Stimulated activated memory B cell treated with anti-CD40 and anti-IgM and Interleukin-4, amounts not matched to agents 10 μg/mL and 1 μg/mL and 100 μg/mL, for 72 hours (primary cell): ENCODE data around the gene RSPRY1.

Experiments used
- ATAC-seq: fragments of 150-1000 bp; cut with Tn5 transposase; 2 replicates; pipeline ENCODE4 v1.10.0; 2021
- H3K27ac Mint-ChIP-seq: one replicate; pipeline ENCODE4 v1.8.0; 2022; ENCODE audit warnings: mild to moderate bottlenecking, mixed read lengths
- H3K27me3 Mint-ChIP-seq: one replicate; pipeline ENCODE4 v1.8.0; 2022; ENCODE audit warnings: mixed read lengths
- H3K36me3 Mint-ChIP-seq: one replicate; pipeline ENCODE4 v1.8.0; 2022; ENCODE audit warnings: mixed read lengths
- H3K4me1 Mint-ChIP-seq: one replicate; pipeline ENCODE4 v1.8.0; 2022; ENCODE audit warnings: mixed read lengths
- H3K4me3 Mint-ChIP-seq: one replicate; pipeline ENCODE4 v1.8.0; 2022; ENCODE audit warnings: mild to moderate bottlenecking, moderate library complexity, mixed read lengths
- H3K9me3 Mint-ChIP-seq: one replicate; pipeline ENCODE4 v1.8.0; 2022; ENCODE audit warnings: mixed read lengths

RSPRY1 gene

DNA sequence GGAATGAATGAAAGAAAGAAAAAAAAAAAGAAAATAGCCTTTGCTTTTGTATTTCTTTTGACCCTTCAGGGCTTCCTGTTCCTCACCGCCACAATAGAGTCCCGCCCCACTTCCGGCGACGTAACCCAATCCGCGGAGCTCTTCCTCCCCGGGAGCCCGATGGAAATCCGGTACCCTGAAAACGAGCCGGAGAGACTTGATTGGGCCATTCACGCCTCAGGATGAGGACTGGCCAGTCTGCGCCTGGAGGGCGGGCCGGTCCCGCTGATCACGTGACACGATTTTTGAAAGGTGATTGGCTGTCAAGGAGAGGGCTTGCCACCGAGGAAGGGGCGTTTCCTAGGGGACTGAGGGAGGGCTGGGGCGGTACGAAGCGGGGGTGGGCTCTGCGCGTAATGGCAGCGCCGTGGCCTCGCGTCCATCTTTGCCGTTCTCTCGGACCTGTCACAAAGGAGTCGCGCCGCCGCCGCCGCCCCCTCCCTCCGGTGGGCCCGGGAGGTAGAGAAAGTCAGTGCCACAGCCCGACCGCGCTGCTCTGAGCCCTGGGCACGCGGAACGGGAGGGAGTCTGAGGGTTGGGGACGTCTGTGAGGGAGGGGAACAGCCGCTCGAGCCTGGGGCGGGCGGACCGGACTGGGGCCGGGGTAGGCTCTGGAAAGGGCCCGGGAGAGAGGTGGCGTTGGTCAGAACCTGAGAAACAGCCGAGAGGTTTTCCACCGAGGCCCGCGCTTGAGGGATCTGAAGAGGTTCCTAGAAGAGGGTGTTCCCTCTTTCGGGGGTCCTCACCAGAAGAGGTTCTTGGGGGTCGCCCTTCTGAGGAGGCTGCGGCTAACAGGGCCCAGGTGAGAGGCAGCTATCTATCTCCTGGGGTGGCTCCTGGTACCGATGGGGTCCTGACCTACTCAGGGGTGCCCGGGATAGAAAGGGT is at the start of gene RSPRY1, which contains the start of gene PSME3IP1:
Gene RSPRY1 (plus strand): TSS at position 385 of the 927 bp plus-strand sequence. CDS start 18,330 bp downstream, outside the sequence.
Gene PSME3IP1 (minus strand): TSS at position 95 of the 927 bp plus-strand sequence. CDS start 12,185 bp downstream, outside the sequence.
- Mint-ChIP-seq H3K9me3 (no peaks in the 10 kb centered on the region), H3K27ac (peak within 1 kb of the TSS; percentile 95), H3K36me3 (no peaks in the 10 kb centered on the region), H3K27me3 (no peaks in the 10 kb centered on the region), H3K4me1 (peaks cover 66% of the 10 kb centered on the region), H3K4me3 (peak within 1 kb of the TSS; percentile 94)
- peak; percentile 98 for ATAC-seq

DNA sequence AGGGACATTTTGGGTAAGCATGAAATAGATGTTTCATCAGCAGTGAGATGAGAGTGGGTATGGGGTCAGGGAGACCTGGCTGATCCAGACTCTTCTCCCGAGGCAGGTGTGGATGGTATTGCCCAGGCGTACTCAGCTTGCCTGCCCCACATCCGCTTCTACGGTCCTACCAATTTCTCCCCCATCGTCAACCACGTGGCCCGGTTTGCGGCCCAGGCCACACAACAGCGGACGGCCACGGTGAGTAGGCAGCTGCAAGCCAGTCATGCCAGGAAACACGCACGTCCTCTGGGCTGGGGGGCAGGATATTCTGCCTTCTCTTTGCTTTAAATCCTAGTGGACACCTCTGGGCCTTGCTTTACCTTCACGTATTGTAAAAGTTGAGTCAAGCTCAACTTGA is 49.1 kb upstream of the RSPRY1 start:
- no peak overlapping the region for H3K4me3 Mint-ChIP-seq
- ATAC-seq, result no peak
- no peaks in the 10 kb centered on the region for H3K27me3 Mint-ChIP-seq
- peaks cover 7% of the 10 kb centered on the region for H3K36me3 Mint-ChIP-seq
- H3K4me1 Mint-ChIP-seq, result peaks cover 69% of the 10 kb centered on the region
- H3K27ac Mint-ChIP-seq, result no peak overlapping the region
- no peaks in the 10 kb centered on the region for H3K9me3 Mint-ChIP-seq

DNA sequence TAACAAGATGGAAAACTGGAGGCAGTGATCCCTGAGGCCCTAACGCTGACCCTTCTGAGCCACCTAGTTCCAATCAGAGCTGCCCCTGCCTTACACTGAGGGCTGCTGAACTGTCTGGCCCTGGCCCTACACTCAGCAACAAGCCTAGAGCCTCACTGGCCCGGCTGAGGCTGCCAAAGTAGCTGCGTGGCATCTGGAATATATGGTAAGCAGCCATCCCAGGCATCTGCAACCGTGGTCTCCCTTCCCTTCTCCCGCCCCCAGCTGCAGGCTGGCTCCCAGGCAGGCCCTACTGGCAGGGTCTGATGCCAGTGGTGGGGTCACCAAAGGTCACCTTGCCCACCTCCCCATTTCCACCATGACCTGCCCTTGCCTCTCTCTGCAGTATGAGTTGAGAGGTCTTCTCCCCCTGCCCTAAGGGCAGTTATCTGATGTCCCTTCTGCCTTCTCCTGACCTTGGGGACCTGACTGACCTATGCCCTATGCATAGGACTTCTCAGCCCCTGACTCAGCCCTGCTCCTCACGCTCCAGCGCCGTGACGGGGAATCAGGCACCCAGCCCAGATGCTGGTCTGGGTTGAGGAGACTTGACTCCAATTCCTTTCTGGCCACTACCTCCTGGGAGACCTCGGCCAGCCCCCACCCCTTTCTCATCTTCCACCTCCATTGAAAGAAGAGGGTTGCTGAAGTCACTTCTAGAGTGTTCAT is 48.4 kb upstream of the RSPRY1 start:
- Mint-ChIP-seq H3K9me3 (no peaks in the 10 kb centered on the region), H3K27me3 (no peaks in the 10 kb centered on the region), H3K4me3 (no peak overlapping the region), H3K27ac (peak overlapping the region; percentile 31), H3K4me1 (peaks cover 72% of the 10 kb centered on the region), H3K36me3 (peaks cover 7% of the 10 kb centered on the region)
- ATAC-seq, result no peak

DNA sequence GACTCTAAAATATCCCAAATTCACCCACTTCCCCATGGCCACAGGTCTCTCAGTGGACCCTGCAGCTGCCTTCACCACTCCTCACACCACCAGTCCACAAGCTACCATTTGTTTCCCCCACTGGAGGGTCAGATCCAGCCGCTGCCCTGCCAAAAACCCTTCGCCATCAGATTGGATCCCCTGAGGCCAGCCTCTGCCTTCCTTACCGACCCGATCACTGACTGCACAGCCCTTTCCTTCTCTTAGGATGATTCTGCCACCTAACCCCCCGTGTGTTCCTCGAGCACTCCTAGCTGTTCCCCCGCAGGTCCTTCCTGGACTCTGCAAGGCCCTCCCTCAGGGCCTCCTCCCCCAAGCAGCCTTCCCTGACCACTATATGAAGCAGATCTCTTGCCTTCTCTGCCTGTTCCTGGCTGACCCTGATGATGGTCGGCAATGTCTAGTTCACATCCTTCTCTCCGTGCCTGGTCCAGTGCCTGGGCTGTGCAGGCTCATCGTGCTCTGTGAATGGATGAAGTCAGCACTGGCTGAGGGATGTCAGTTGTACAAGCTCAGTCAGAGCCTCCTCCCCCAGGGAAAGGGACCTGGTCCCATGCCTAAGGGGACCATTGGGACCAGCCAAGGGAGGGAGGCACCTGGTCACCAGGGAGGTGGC is 47.7 kb upstream of the RSPRY1 start:
- Mint-ChIP-seq H3K36me3 (peaks cover 7% of the 10 kb centered on the region), H3K4me3 (no peak overlapping the region), H3K27me3 (no peaks in the 10 kb centered on the region), H3K4me1 (peaks cover 71% of the 10 kb centered on the region), H3K27ac (peak overlapping the region; percentile 31), H3K9me3 (no peaks in the 10 kb centered on the region)
- no peak for ATAC-seq

DNA sequence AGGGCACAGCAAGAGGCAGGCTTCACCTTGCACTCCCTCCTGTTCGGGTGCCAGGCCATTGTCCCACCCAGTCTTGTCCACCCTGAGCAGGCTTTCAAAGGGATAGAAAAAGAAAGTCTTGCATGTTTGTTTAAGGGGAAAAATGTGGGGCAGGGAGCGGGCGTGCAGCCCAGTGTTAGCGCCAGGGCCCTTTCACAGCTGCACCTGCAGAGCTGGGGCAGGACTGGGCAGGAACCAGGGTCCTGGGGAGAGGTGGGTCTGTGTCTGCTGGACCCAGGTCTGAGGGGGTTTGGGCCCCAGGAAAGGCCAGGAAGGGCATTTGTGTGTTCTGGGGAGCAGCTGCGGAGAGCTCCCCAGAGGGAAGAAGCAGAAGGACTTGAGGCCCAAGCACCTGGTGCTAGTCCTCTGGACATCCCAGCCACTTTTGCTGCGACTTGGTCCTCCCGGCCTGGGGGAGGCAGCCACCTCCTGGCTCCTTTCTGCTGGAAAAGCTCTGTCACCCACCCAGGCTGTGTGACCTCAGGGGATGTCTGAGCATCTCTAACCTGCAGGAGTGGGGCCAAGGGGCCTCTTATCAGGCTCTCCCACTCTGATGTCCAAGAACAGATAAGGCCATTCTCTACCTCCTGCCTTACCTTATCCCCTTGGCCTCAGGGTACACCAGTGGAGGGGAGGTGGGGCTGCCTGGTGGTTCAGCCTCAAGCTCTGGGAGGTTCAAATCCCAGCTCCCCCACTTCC is 45.0 kb upstream of the RSPRY1 start:
- Mint-ChIP-seq H3K4me1 (peaks cover 46% of the 10 kb centered on the region), H3K4me3 (no peak overlapping the region), H3K27ac (peak overlapping the region; percentile 80), H3K36me3 (peaks cover 7% of the 10 kb centered on the region), H3K9me3 (no peaks in the 10 kb centered on the region), H3K27me3 (no peaks in the 10 kb centered on the region)
- ATAC-seq, result no peak

DNA sequence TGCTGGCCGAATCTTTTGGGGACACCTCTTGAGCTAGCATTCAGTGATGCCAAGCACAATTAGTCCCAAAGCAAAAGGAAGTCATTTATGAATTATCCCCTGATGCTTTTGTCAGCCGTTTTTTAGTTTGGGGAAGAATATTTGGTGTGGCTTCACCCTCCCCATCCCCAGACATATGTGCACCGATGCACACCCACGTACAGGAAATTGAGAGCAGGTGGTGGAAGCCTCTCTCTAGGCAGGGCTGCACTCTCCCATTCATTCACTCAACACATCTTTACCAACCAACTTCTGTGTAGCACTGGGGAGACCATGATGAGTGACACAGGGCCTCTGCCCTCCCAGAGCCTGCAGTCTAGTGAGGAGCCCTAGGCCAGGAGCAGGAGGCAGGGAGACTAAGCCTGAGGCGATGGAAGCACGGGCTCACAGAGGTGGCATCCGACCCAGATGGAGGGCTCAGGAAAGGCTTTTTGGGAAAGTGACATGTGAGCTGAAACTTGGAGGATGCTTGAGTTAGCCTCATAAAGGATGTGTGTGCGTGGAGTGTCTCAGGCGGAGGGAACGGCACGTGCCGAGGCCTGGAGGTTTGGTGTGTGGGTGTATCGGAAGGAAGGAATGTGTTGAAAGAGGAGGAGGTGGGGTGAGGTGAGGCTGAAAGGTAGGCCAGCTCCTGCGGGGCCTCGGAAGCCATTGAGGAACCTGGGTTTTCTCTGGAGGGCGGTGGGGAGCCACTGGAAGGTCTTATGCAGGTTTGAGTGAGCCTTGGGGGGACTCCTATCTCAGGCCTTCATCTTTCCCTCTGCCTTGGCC is 44.1 kb upstream of the RSPRY1 start:
- Mint-ChIP-seq H3K4me1 (peaks cover 47% of the 10 kb centered on the region), H3K27ac (peak overlapping the region; percentile 80), H3K9me3 (no peaks in the 10 kb centered on the region), H3K4me3 (peak overlapping the region; percentile 11), H3K27me3 (no peaks in the 10 kb centered on the region), H3K36me3 (peaks cover 7% of the 10 kb centered on the region)
- peak; percentile 66 for ATAC-seq

DNA sequence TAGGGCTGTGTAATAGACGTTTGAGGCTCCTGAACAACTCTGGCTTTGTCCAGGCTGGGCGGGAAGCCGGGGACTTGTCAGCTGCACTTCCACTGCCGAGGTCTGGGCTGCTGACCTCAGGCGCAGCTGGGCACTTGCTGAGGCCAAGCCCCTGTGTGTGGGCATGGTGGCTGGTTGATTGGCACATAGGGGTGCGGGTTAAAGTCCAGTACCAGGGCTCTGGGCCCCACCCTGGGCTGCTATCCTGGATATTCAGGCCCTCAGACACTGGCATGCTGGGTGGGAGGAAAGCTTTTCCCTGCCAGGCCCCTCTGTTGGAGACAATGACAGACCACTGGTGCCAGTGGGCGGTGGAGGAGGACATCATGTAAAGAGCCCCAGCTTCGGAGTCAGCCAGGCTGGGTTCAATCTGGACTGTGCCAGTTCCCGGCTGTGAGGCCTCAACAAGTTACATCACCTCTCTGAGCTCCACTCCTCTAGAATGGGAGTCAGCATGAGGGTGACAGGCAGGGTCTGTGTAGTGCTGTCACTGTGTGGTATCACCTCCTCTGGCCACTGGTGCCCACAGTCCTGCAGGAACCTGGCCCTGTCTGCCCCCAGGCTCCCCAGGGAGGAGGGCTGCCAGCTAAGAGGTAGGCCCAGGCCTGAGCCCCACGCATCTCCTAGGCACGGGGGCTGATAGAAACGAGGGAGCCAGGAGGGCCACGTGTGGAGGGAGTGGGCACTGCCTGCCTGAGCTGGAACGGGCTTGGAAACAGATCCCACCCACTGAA is 42.8 kb upstream of the RSPRY1 start:
- peaks cover 53% of the 10 kb centered on the region for H3K4me1 Mint-ChIP-seq
- H3K27ac Mint-ChIP-seq, result no peak overlapping the region
- no peak overlapping the region for H3K4me3 Mint-ChIP-seq
- peaks cover 2% of the 10 kb centered on the region for H3K36me3 Mint-ChIP-seq
- no peaks in the 10 kb centered on the region for H3K9me3 Mint-ChIP-seq
- no peak for ATAC-seq
- H3K27me3 Mint-ChIP-seq, result no peaks in the 10 kb centered on the region

DNA sequence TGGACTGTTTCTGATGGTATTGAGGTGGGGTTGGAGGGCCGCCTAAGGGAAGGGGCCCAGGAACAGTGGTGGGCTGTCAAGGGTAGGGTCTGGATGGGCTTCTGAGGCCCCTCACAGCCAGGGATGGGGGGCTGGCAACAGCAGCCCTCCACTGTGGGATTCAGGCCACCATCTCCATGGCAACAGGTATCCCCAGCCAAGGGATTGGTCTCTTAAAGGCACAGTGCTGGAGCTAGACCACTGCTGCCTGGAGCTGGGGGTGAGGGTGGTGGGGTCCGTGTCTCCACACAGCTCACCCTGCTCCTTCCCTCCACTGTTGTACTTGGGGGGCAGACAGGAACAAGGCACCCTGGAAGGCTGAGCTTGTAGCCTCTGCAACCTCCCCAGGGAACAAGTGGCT is 42.1 kb upstream of the RSPRY1 start:
- no peak for ATAC-seq
- H3K9me3 Mint-ChIP-seq, result no peaks in the 10 kb centered on the region
- no peaks in the 10 kb centered on the region for H3K27me3 Mint-ChIP-seq
- H3K36me3 Mint-ChIP-seq, result no peaks in the 10 kb centered on the region
- H3K4me1 Mint-ChIP-seq, result peaks cover 57% of the 10 kb centered on the region
- H3K27ac Mint-ChIP-seq, result no peak overlapping the region
- no peak overlapping the region for H3K4me3 Mint-ChIP-seq

DNA sequence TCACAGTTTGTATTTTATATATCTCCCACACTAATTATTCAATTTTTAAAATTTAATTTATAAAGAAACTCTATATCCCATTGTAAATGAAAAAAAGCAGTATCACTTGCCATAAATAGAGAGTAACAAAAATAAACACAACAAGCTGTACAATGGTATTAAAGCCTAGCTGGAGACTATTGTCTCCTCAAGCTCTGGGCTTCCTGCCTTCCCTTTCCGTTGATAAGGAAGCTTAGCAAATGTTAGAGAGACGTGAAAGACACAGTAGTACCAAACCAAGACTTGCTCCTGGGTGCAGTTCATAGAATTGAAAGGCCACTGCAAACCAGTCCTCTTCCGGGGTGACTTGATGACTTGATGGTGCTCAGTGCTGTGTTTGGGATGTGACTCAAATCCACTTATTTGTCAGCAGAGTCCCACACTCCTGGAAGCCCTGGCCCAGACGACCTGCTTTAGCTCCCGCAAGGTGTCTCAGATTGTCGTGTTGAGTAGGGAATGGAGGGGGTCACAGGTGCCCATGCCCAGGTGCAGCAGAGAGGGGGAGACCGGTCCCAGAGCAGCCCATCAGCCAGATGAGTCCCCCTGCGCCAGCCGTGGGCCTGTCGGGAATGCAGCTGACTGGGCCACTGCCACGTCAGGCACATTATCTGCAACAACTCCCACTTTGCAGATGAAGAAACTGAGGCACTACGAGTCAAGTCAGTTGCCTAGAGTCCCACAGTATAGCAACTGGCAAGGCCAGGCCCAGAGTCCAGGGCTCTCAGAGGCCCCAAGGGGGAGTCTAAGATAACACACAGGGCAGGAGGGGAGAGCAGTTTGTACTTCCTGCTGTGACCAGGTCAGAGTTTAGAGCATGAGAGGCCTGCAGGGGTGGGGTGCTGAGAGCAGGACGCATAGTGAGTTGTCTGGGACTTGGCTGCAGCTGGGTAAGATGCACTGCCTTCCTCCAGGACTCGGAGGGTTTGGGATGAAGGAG is 40.8 kb upstream of the RSPRY1 start:
- ATAC-seq, result no peak
- peaks cover 45% of the 10 kb centered on the region for H3K4me1 Mint-ChIP-seq
- H3K27me3 Mint-ChIP-seq, result no peaks in the 10 kb centered on the region
- H3K9me3 Mint-ChIP-seq, result no peaks in the 10 kb centered on the region
- H3K36me3 Mint-ChIP-seq, result no peaks in the 10 kb centered on the region
- H3K4me3 Mint-ChIP-seq, result no peak overlapping the region
- no peak overlapping the region for H3K27ac Mint-ChIP-seq

DNA sequence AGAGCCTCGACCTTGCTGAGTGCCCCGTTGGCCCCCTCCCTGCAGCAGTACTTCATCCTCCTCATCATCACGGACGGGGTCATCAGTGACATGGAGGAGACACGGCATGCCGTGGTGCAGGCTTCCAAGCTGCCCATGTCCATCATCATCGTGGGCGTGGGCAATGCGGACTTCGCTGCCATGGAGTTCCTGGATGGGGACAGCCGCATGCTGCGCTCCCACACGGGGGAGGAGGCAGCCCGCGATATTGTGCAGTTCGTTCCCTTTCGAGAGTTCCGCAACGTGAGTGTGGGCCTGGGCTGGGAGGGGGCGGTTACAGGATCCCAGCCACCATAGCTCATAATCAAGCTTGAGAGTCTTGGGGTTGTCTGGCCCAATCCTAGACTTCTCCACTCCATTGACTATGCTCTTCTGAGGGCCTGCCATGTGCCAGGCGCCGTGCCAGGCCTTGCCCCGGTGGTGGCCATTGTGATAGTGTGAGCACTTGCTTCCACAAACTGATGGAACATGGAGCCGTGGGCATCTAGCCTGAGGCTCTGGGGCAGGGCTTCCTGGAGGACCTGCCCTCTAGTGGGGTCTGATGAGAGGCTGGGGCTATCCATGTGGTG is 40.0 kb upstream of the RSPRY1 start:
- Mint-ChIP-seq H3K36me3 (no peaks in the 10 kb centered on the region), H3K9me3 (no peaks in the 10 kb centered on the region), H3K27me3 (no peaks in the 10 kb centered on the region), H3K4me3 (no peak overlapping the region), H3K27ac (no peak overlapping the region), H3K4me1 (peaks cover 39% of the 10 kb centered on the region)
- no peak for ATAC-seq

DNA sequence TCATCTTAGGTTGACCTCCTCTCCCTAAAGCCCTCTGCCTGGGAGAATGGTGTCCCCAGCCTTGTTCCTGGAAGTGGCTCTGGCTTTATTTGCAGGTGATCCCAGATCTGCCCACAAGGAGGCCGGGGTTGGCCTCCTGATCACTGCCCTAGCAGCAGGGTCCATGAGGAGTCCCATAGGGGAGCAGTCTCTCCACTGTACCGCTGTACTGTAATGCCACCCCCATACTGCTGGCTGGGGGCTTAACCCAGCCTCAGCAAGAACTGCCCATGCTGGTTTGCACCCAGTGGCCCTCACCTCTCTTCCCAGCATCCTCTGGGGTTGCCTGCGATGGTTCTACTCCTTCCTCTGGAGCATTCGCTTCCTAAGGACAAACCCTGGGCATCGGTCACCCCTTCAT is 39.4 kb upstream of the RSPRY1 start:
- H3K4me3 Mint-ChIP-seq, result no peak overlapping the region
- H3K4me1 Mint-ChIP-seq, result peaks cover 33% of the 10 kb centered on the region
- no peaks in the 10 kb centered on the region for H3K36me3 Mint-ChIP-seq
- no peaks in the 10 kb centered on the region for H3K9me3 Mint-ChIP-seq
- ATAC-seq, result no peak
- H3K27me3 Mint-ChIP-seq, result no peaks in the 10 kb centered on the region
- H3K27ac Mint-ChIP-seq, result no peak overlapping the region

DNA sequence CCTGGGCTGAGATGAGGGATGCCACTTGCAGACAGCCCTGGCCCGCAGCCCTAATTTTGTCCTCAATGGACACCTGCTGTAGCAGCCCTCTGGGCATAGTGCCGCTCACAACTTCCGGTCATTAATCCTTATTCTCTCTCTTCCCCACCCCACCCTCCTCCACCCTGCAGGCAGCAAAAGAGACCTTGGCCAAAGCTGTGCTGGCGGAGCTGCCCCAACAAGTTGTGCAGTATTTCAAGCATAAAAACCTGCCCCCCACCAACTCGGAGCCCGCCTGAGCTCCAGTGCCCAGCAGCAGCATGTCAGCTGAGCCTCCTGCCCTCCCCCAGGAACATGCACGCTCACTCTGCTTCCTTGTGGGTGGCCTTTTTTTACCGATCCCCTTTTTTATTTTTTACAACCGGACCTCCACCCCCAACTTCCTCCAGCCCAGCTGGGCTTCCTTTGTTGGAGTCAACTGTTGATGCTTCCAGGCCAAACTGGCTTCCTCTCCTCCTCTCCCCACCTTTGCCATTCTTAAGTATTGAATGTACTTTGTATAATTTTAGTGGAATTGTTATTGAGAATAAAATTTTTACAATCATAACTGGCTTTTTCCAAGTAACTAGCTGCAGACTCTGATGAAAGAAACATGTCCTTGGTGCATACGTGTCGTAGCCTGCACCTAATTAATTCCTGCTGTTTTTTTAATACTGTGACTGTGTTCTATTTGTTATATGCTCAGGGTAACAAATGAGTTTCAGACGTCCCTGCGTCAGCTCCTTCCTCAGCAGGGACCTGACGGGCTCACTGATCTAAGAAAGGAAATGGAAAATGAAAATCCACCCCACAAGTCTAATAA is 38.5 kb upstream of the RSPRY1 start:
- Mint-ChIP-seq H3K27me3 (no peaks in the 10 kb centered on the region), H3K36me3 (peaks cover 7% of the 10 kb centered on the region), H3K4me3 (peak overlapping the region; percentile 12), H3K9me3 (no peaks in the 10 kb centered on the region), H3K27ac (peak overlapping the region; percentile 0), H3K4me1 (peaks cover 24% of the 10 kb centered on the region)
- no peak for ATAC-seq
